SK-N-SH (cell line): ENCODE data around the gene RPGR.

Experiments
- CTCF ChIP-seq: fragments of 200-600 bp; sonication (generic); IDR thresholded peaks from 2 replicates; pipeline ENCODE4 v1.6.1; 2017; ENCODE audit warnings: antibody characterized with exemption, mild to moderate bottlenecking, moderate library complexity
- EP300 ChIP-seq, 2 experiments: IDR thresholded peaks; 2 replicates each; pipeline versions ENCODE4 v1.4.0 to v1.6.1; 2012; ENCODE audit warnings: borderline replicate concordance in 1 of 2, low read depth in 1 of 2, low read length in 1 of 2
- EZH2phosphoT487 ChIP-seq: fragments of 200-600 bp; sonication (generic); IDR thresholded peaks from 2 replicates; pipeline ENCODE4 v1.6.1; 2017; ENCODE audit warnings: low read depth, mixed run types, mild to moderate bottlenecking, antibody characterized with exemption, moderate library complexity, borderline replicate concordance
- GATA2 ChIP-seq: sonication (generic); formaldehyde crosslinking; IDR thresholded peaks from 2 replicates; pipeline ENCODE4 v1.5.0; 2020; ENCODE audit warnings: mild to moderate bottlenecking, missing genetic modification reagents
- JUND ChIP-seq: IDR thresholded peaks from 2 replicates; pipeline ENCODE4 v1.4.0; 2012
- RAD21 ChIP-seq: IDR thresholded peaks from 2 replicates; pipeline ENCODE4 v1.6.1; 2012; ENCODE audit warnings: mild to moderate bottlenecking, low read length
- RCOR1 ChIP-seq: fragments of 150-350 bp; IDR thresholded peaks from 2 replicates; pipeline ENCODE4 v1.6.1; 2017; ENCODE audit warnings: antibody characterized with exemption, low read length
- RFX5 ChIP-seq: IDR thresholded peaks from 2 replicates; pipeline ENCODE4 v1.6.1; 2012; ENCODE audit warnings: mild to moderate bottlenecking, improper control_type of control experiment, low read length
- TAF1 ChIP-seq: IDR thresholded peaks from 2 replicates; pipeline ENCODE4 v1.6.1; 2012; ENCODE audit warnings: low read depth, mild to moderate bottlenecking, low read length, moderate library complexity, borderline replicate concordance
- TCF12 ChIP-seq: IDR thresholded peaks from 2 replicates; pipeline ENCODE4 v1.4.0; 2012
- USF2 ChIP-seq: fragments of 150-350 bp; IDR thresholded peaks from 2 replicates; pipeline ENCODE4 v1.6.1; 2017; ENCODE audit warnings: antibody characterized with exemption, low read length, low read depth, borderline replicate concordance
- YY1 ChIP-seq: IDR thresholded peaks from 2 replicates; pipeline ENCODE4 v1.4.0; 2012; ENCODE audit warnings: low read depth, mild to moderate bottlenecking

- TF ChIP-seq EZH2phosphoT487: no peak
- TF ChIP-seq CTCF: no peak
- no peak for TF ChIP-seq TCF12
- no peak for TF ChIP-seq RCOR1
- no peak for TF ChIP-seq RAD21
- TF ChIP-seq JUND: no peak
- no peak for TF ChIP-seq EP300 (IDR thresholded peaks at IDR 0.05; ENCODE audit: borderline replicate concordance in 1 of 2, low read depth in 1 of 2, low read length in 1 of 2)
- TF ChIP-seq YY1: no peak
- TF ChIP-seq GATA2 (CRISPR knock-in tag): no peak
- no peak for TF ChIP-seq TAF1
- no peak for TF ChIP-seq RFX5
- no peak for TF ChIP-seq USF2
These were observed 90.3 kb downstream of the RPGR start for GRCh38 chrX:38236901-38237615.
